ENCODE results near the gene VGLL2.

VGLL2 gene

GRCh38 chr6:117269638-117270054 lies 4.3 kb downstream of the VGLL2 start:
- DNase-seq (ENCODE audit: low spot score): no peak

- peak; percentile 44 for DNase-seq (ENCODE audit: low spot score)
Measured at GRCh38 chr6:117270055-117270842, 4.9 kb downstream of the VGLL2 start.

- peak; percentile 40 for DNase-seq (ENCODE audit: low spot score)
Measured at GRCh38 chr6:117270843-117271507, 5.6 kb downstream of the VGLL2 start.

GRCh38 chr6:117272032-117272866 lies 6.9 kb downstream of the VGLL2 start:
- no peak for DNase-seq (ENCODE audit: low spot score)

GRCh38 chr6:117272891-117273290 lies 7.5 kb downstream of the VGLL2 start:
- no peak for DNase-seq (ENCODE audit: low spot score)

GRCh38 chr6:117275205-117275604 lies 9.8 kb downstream of the VGLL2 start:
- DNase-seq (ENCODE audit: low spot score): no peak

GRCh38 chr6:117275711-117276110 lies 10.4 kb downstream of the VGLL2 start:
- DNase-seq (ENCODE audit: low spot score): no peak

GRCh38 chr6:117276778-117277316 lies 11.5 kb downstream of the VGLL2 start:
- no peak for DNase-seq (ENCODE audit: low spot score)

GRCh38 chr6:117280922-117281321 lies 15.6 kb downstream of the VGLL2 start:
- peak; percentile 43 for DNase-seq (ENCODE audit: low spot score)

GRCh38 chr6:117288083-117288715 lies 22.8 kb downstream of the VGLL2 start:
- no peak for DNase-seq (ENCODE audit: low spot score)

- DNase-seq (ENCODE audit: low spot score): no peak
Measured at GRCh38 chr6:117290173-117290846, 25.0 kb downstream of the VGLL2 start.

- DNase-seq (ENCODE audit: low spot score): no peak
Measured at GRCh38 chr6:117298941-117299340, 33.6 kb downstream of the VGLL2 start.

- no peak for DNase-seq (ENCODE audit: low spot score)
Measured at GRCh38 chr6:117303323-117303722, 38.0 kb downstream of the VGLL2 start.

GRCh38 chr6:117304446-117304845 lies 39.1 kb downstream of the VGLL2 start:
- DNase-seq (ENCODE audit: low spot score): no peak

GRCh38 chr6:117306227-117306790 lies 41.0 kb downstream of the VGLL2 start:
- DNase-seq (ENCODE audit: low spot score): no peak

GRCh38 chr6:117307655-117308054 lies 42.3 kb downstream of the VGLL2 start:
- DNase-seq (ENCODE audit: low spot score): no peak

GRCh38 chr6:117309069-117309468 lies 43.7 kb downstream of the VGLL2 start:
- DNase-seq (ENCODE audit: low spot score): no peak

GRCh38 chr6:117309611-117310010 lies 44.3 kb downstream of the VGLL2 start:
- no peak for DNase-seq (ENCODE audit: low spot score)

GRCh38 chr6:117311310-117311709 lies 46.0 kb downstream of the VGLL2 start:
- no peak for DNase-seq (ENCODE audit: low spot score)

GRCh38 chr6:117311726-117312125 lies 46.4 kb downstream of the VGLL2 start:
- DNase-seq (ENCODE audit: low spot score): no peak

- DNase-seq (ENCODE audit: low spot score): peak; percentile 35
Measured at GRCh38 chr6:117317261-117317660, 51.9 kb downstream of the VGLL2 start.
